Natural killer cell (primary cell): Measurements from ENCODE around the gene TMEFF1. TPM values are rescaled to one million over a fixed set of nuclear protein-coding genes. Genes with fewer than 3 reads are reported as not detected.

Experiments
- ATAC-seq, 3 donors: fragments of 150-1000 bp in 2 of 3; fragments of 200-7000 bp in 1 of 3; cut with Tn5 transposase; 1 replicate in 1 of 3; 2 replicates in 2 of 3; pipeline ENCODE4 v1.10.0; 2021; ENCODE audit warnings: mild to moderate bottlenecking in 2 of 3, moderate library complexity in 2 of 3
- DNase-seq, 2 donors: peaks; one replicate each; pipeline versions ENCODE4 v3.0.0 to v3.0.0-alpha.2; 2013 to 2021; ENCODE audit warnings: mixed read lengths in 1 of 2
- H3K27ac ChIP-seq: one replicate; pipeline ENCODE4 v1.5.1; 2013; ENCODE audit warnings: mild to moderate bottlenecking, low read length
- H3K27me3 ChIP-seq: one replicate; pipeline ENCODE4 v1.6.1; 2013; ENCODE audit warnings: low read length; ENCODE audit not compliant: control insufficient read depth, insufficient read depth
- H3K36me3 ChIP-seq: one replicate; pipeline ENCODE4 v1.6.1; 2013; ENCODE audit warnings: low read length; ENCODE audit not compliant: control insufficient read depth, insufficient read depth
- H3K4me1 ChIP-seq: one replicate; pipeline ENCODE4 v1.6.1; 2013; ENCODE audit warnings: low read length; ENCODE audit not compliant: control insufficient read depth, insufficient read depth
- H3K4me3 ChIP-seq: one replicate; pipeline ENCODE4 v1.5.1; 2013; ENCODE audit warnings: low read length
- H3K9me3 ChIP-seq: one replicate; pipeline ENCODE4 v1.6.1; 2013; ENCODE audit warnings: low read length; ENCODE audit not compliant: control insufficient read depth, insufficient read depth
- H3K27ac Mint-ChIP-seq, 2 donors: one replicate each; pipeline ENCODE4 v1.8.0; 2022; ENCODE audit warnings: mild to moderate bottlenecking in 2 of 2, mixed read lengths in 2 of 2, moderate library complexity in 1 of 2
- H3K27me3 Mint-ChIP-seq, 2 donors: one replicate each; pipeline ENCODE4 v1.8.0; 2022; ENCODE audit warnings: low read depth in 2 of 2, mixed read lengths in 2 of 2
- H3K36me3 Mint-ChIP-seq: one replicate; pipeline ENCODE4 v1.8.0; 2022; ENCODE audit warnings: mixed read lengths
- H3K4me1 Mint-ChIP-seq, 2 donors: one replicate each; pipeline ENCODE4 v1.8.0; 2022; ENCODE audit warnings: mixed read lengths in 2 of 2
- H3K4me3 Mint-ChIP-seq: one replicate; pipeline ENCODE4 v1.8.0; 2022; ENCODE audit warnings: mild to moderate bottlenecking, moderate library complexity, mixed read lengths
- H3K9me3 Mint-ChIP-seq, 2 donors: one replicate each; pipeline ENCODE4 v1.8.0; 2022; ENCODE audit warnings: mixed read lengths in 2 of 2
- CTCF ChIP-seq: fragments of 200-600 bp; IDR thresholded peaks from one replicate; pipeline ENCODE4 v1.8.0; 2022; ENCODE audit warnings: antibody characterized with exemption
- WGBS: methylation state at CpG from one replicate; pipeline ENCODE4 v1.1.7; 2013; ENCODE audit warnings: missing lambda C conversion rate; ENCODE audit not compliant: insufficient coverage; 5-methylcytosine and 5-hydroxymethylcytosine counted together
- intact Hi-C: fragments of 100-400 bp; cut with micrococcal nuclease; formaldehyde crosslinking; loops from one replicate; pipeline ENCODE4 v1.14.2; 2022
- total RNA-seq, 4 donors: library from RNA; stranded (reverse); fragments of 120-200 nt in 1 of 4; gene quantifications; one replicate each; pipeline versions ENCODE4 v1.2.3 to v1.2.4, GENCODE V29; 2013 to 2022

The TMEFF1 gene
- total RNA-seq, 3 donors from 2014 or later (not counting 1 experiment from before 2014, with no cell fraction given) = 0.18 TPM; not detected in 2

- H3K27ac ChIP-seq = no peak overlapping the region
- Mint-ChIP-seq H3K27me3 (no peaks in the 10 kb centered on the region), H3K27ac (no peak overlapping the region), H3K36me3 (no peaks in the 10 kb centered on the region), H3K4me1 (no peaks in the 10 kb centered on the region), H3K4me3 (no peak overlapping the region), H3K9me3 (no peaks in the 10 kb centered on the region)
- 97% methylated on average over 4 of the region's 4 CpGs for WGBS
- intact Hi-C loops = no loop called here
- no peaks in the 10 kb centered on the region for H3K4me1 ChIP-seq
- H3K36me3 ChIP-seq = no peaks in the 10 kb centered on the region
- no peaks in the 10 kb centered on the region for H3K9me3 ChIP-seq
- no peak overlapping the region for H3K4me3 ChIP-seq
- DNase-seq (no peak), ATAC-seq (no peak)
- H3K27me3 ChIP-seq = no peaks in the 10 kb centered on the region
- TF ChIP-seq CTCF = no peak
Observed at GRCh38 chr9:100575006-100575405, 102.1 kb downstream of the TMEFF1 start.

GRCh38 chr9:100575765-100576386 lies 102.9 kb downstream of the TMEFF1 start:
- Mint-ChIP-seq H3K4me3 (no peak overlapping the region), H3K27me3 (no peaks in the 10 kb centered on the region), H3K27ac (no peak overlapping the region), H3K9me3 (no peaks in the 10 kb centered on the region), H3K4me1 (no peaks in the 10 kb centered on the region), H3K36me3 (no peaks in the 10 kb centered on the region)
- intact Hi-C loops = no loop called here
- DNase-seq (no peak), ATAC-seq (no peak)
- 57% methylated on average over 2 of the region's 2 CpGs for WGBS
- TF ChIP-seq CTCF = no peak
- Histone ChIP-seq H3K4me3 (no peak overlapping the region), H3K4me1 (no peaks in the 10 kb centered on the region), H3K27ac (no peak overlapping the region), H3K27me3 (no peaks in the 10 kb centered on the region), H3K36me3 (no peaks in the 10 kb centered on the region), H3K9me3 (no peaks in the 10 kb centered on the region)

- no peak within 1 kb of the TSS for H3K4me3 ChIP-seq
- intact Hi-C loops = no loop called here
- WGBS = 89% methylated on average over 10 of the region's 10 CpGs
- Mint-ChIP-seq H3K9me3 (no peaks in the 10 kb centered on the region), H3K4me3 (no peak within 1 kb of the TSS), H3K4me1 (no peaks in the 10 kb centered on the region), H3K27ac (no peak within 1 kb of the TSS), H3K36me3 (no peaks in the 10 kb centered on the region), H3K27me3 (peaks cover 0 to 5% of the 10 kb centered on the region in 2 donors)
- H3K27ac ChIP-seq = no peak within 1 kb of the TSS
- no peaks in the 10 kb centered on the region for H3K4me1 ChIP-seq
- ATAC-seq (no peak), DNase-seq (no peak)
- TF ChIP-seq CTCF = no peak
- H3K27me3 ChIP-seq = no peaks in the 10 kb centered on the region
- H3K36me3 ChIP-seq = no peaks in the 10 kb centered on the region
- H3K9me3 ChIP-seq = no peaks in the 10 kb centered on the region
Observed at GRCh38 chr9:100577776-100578448, 105.0 kb downstream of the TMEFF1 start, which contains the start of gene CAVIN4. Gene CAVIN4 (plus strand): TSS chr9:100578079. CDS start chr9:100578144, 65 bp downstream.
